H4 (cell line): ENCODE measurements around the gene C4A. TPM values are rescaled to one million over a fixed set of nuclear protein-coding genes. Genes with fewer than 3 reads are reported as not detected.
A peak's percentile ranks its signal among the peaks of the same experiment; 100 is the strongest.
"Not testable (repeated sequence)": the region's sequence is repeated elsewhere in the genome, so short reads cannot be mapped to it uniquely, and the experiment has no call there.

ENCODE experiments used
- DNase-seq: peaks from one replicate; pipeline ENCODE4 v3.0.0-alpha.2; 2015; ENCODE audit warnings: low spot score
- total RNA-seq: library from RNA; depleted of rRNA; stranded (reverse); fragments of >200 nt; shearing (Covaris generic); gene quantifications from 2 replicates; pipeline ENCODE4 v1.2.3, GENCODE V29; 2014

The C4A gene
- total RNA-seq, 1 experiment from 2014 or later: 8.5 TPM

- peak; percentile 97 for DNase-seq
Observed at GRCh38 chr6:31958741-31959739, 22.8 kb upstream of the C4A start, which contains the start of the genes NELFE and SKIC2. Gene NELFE, minus strand, starts transcription at chr6:31958971. Its CDS starts 525 bp downstream, at chr6:31958446. Gene SKIC2, plus strand, starts transcription at chr6:31959175. Its CDS starts 18 bp downstream, at chr6:31959193.

- DNase-seq: no peak
Observed at GRCh38 chr6:31961616-31962015, 20.2 kb upstream of the C4A start.

- DNase-seq: no peak
Observed at GRCh38 chr6:31963921-31964320, 17.9 kb upstream of the C4A start.

- DNase-seq: no peak
Observed at GRCh38 chr6:31965700-31966099, 16.2 kb upstream of the C4A start.

- DNase-seq: no peak
Observed at GRCh38 chr6:31966506-31966905, 15.4 kb upstream of the C4A start.

GRCh38 chr6:31966997-31967925 is 14.6 kb upstream of the C4A start:
- no peak for DNase-seq

- no peak for DNase-seq
Observed at GRCh38 chr6:31967926-31968320, 13.9 kb upstream of the C4A start.

GRCh38 chr6:31968326-31968725 is 13.5 kb upstream of the C4A start:
- no peak for DNase-seq

GRCh38 chr6:31968791-31969711 is 12.8 kb upstream of the C4A start:
- no peak for DNase-seq

GRCh38 chr6:31969712-31970603 is 11.9 kb upstream of the C4A start:
- no peak for DNase-seq

GRCh38 chr6:31970604-31971271 is 11.1 kb upstream of the C4A start:
- no peak for DNase-seq

GRCh38 chr6:31971279-31971992 is 10.4 kb upstream of the C4A start:
- no peak for DNase-seq

- peak; percentile 99 for DNase-seq
Observed at GRCh38 chr6:31971993-31972708, 9.7 kb upstream of the C4A start, which contains the start of gene DXO. Gene DXO, minus strand, starts transcription at chr6:31972138. Its CDS starts 463 bp downstream, at chr6:31971675.

GRCh38 chr6:31972709-31973350 is 9.0 kb upstream of the C4A start:
- no peak for DNase-seq

GRCh38 chr6:31976065-31976464 is 5.8 kb upstream of the C4A start:
- not testable (repeated sequence) for DNase-seq

GRCh38 chr6:31977816-31978431 is 3.9 kb upstream of the C4A start:
- DNase-seq: no peak

GRCh38 chr6:31978831-31979230 is 3.0 kb upstream of the C4A start:
- no peak for DNase-seq
